IMR-90 (cell line): ENCODE data around the gene EIF4EBP2. TPM values are rescaled to one million over a fixed set of nuclear protein-coding genes. Genes with fewer than 3 reads are reported as not detected.
A peak's percentile ranks its signal among the peaks of the same experiment; 100 is the strongest.

Experiments used
- ATAC-seq: fragments of 200-7000 bp; cut with Tn5 transposase; 2 replicates; pipeline ENCODE4 v1.9.1; 2020; ENCODE audit warnings: low read depth, mild to moderate bottlenecking, moderate library complexity
- BruUV-seq: library from RNA; stranded (reverse); fragments of 400-500 nt; replicated peaks from 2 replicates; lab custom pipeline; 2021; lab: Mats Ljungman, UMichigan
- CTCF ChIA-PET: fragments of 300-600 bp; formaldehyde crosslinking; extraction: SDS; loops from one replicate; lab custom pipeline; 2021; ENCODE audit warnings: antibody characterized with exemption; lab: Yijun Ruan, JAX
- POLR2A ChIA-PET: fragments of 300-600 bp; sonication (Branson Sonifier 250); formaldehyde crosslinking; loops from one replicate; lab custom pipeline; 2022; ENCODE audit warnings: antibody characterized with exemption; ENCODE audit not compliant: unreplicated experiment; lab: Charles Lee
- DNase-seq: peaks from one replicate; pipeline ENCODE4 v3.0.0; 2013
- H2AFZ ChIP-seq: replicated peaks from 2 replicates; pipeline ENCODE3; 2013; ENCODE audit warnings: low read length, mild to moderate bottlenecking; ENCODE audit not compliant: poor library complexity
- H2AK5ac ChIP-seq: 2 replicates; pipeline ENCODE4 v1.6.1; 2013; ENCODE audit warnings: low read depth, low read length, inconsistent platforms
- H2AK9ac ChIP-seq: replicated peaks from 2 replicates; pipeline ENCODE3; 2013; ENCODE audit warnings: mild to moderate bottlenecking, low read depth, low read length, moderate library complexity; ENCODE audit not compliant: poor library complexity
- H2BK120ac ChIP-seq: 2 replicates; pipeline ENCODE4 v1.6.1; 2013; ENCODE audit warnings: low read depth, low read length, inconsistent platforms
- H2BK15ac ChIP-seq: 3 replicates; pipeline ENCODE4 v1.6.1; 2013; ENCODE audit warnings: low read depth, low read length, inconsistent platforms
- H2BK20ac ChIP-seq: 2 replicates; pipeline ENCODE4 v1.6.1; 2013; ENCODE audit warnings: low read depth, mild to moderate bottlenecking, inconsistent platforms, low read length, moderate library complexity
- H2BK5ac ChIP-seq: 2 replicates; pipeline ENCODE4 v1.6.1; 2013; ENCODE audit warnings: mild to moderate bottlenecking, low read depth, low read length, inconsistent platforms; ENCODE audit not compliant: poor library complexity, severe bottlenecking
- H3K14ac ChIP-seq: replicated peaks from 2 replicates; pipeline ENCODE4 v1.6.1; 2013; ENCODE audit warnings: low read depth, low read length, inconsistent platforms
- H3K18ac ChIP-seq: 2 replicates; pipeline ENCODE4 v1.6.1; 2013; ENCODE audit warnings: low read depth, low read length, control low read depth
- H3K23ac ChIP-seq: 2 replicates; pipeline ENCODE4 v1.6.1; 2013; ENCODE audit warnings: low read depth, low read length, inconsistent platforms
- H3K27ac ChIP-seq: 2 replicates; pipeline ENCODE4 v1.5.1; 2013; ENCODE audit warnings: mild to moderate bottlenecking, control low read depth, low read length; ENCODE audit not compliant: insufficient read depth
- H3K27me3 ChIP-seq: 2 replicates; pipeline ENCODE4 v1.6.1; 2013; ENCODE audit warnings: low read length; ENCODE audit not compliant: control insufficient read depth, insufficient read depth
- H3K36me3 ChIP-seq: 2 replicates; pipeline ENCODE4 v1.6.1; 2013; ENCODE audit warnings: low read length, mixed read lengths; ENCODE audit not compliant: control insufficient read depth, insufficient read depth
- H3K4ac ChIP-seq: 2 replicates; pipeline ENCODE4 v1.6.1; 2013; ENCODE audit warnings: low read depth, low read length, inconsistent platforms
- H3K4me1 ChIP-seq: 2 replicates; pipeline ENCODE4 v1.6.1; 2013; ENCODE audit warnings: low read length, mixed read lengths; ENCODE audit not compliant: control insufficient read depth, insufficient read depth
- H3K4me2 ChIP-seq: 2 replicates; pipeline ENCODE4 v1.6.1; 2013; ENCODE audit warnings: low read depth, mild to moderate bottlenecking, control low read depth, low read length, moderate library complexity
- H3K4me3 ChIP-seq: 2 replicates; pipeline ENCODE4 v1.5.1; 2013; ENCODE audit warnings: low read depth, mild to moderate bottlenecking, control low read depth, low read length, moderate library complexity; ENCODE audit not compliant: insufficient read depth
- H3K56ac ChIP-seq: 2 replicates; pipeline ENCODE4 v1.6.1; 2013; ENCODE audit warnings: low read length, inconsistent platforms; ENCODE audit not compliant: insufficient read depth; ENCODE audit errors: extremely low read depth
- H3K79me1 ChIP-seq, 2 experiments: 2 replicates each; pipeline ENCODE4 v1.6.1; 2013; ENCODE audit warnings: low read length in 2 of 2, inconsistent platforms in 1 of 2, low read depth in 1 of 2
- H3K9ac ChIP-seq: 2 replicates; pipeline ENCODE4 v1.6.1; 2013; ENCODE audit warnings: low read depth, low read length, control low read depth
- H3K9me1 ChIP-seq: 2 replicates; pipeline ENCODE4 v1.6.1; 2013; ENCODE audit warnings: low read length, inconsistent platforms; ENCODE audit not compliant: insufficient read depth
- H3K9me3 ChIP-seq: 2 replicates; pipeline ENCODE4 v1.6.1; 2013; ENCODE audit warnings: low read length; ENCODE audit not compliant: control insufficient read depth, insufficient read depth
- H4K20me1 ChIP-seq: 2 replicates; pipeline ENCODE4 v1.6.1; 2013; ENCODE audit warnings: low read length, inconsistent platforms; ENCODE audit not compliant: insufficient read depth
- H4K5ac ChIP-seq: 2 replicates; pipeline ENCODE4 v1.6.1; 2013; ENCODE audit warnings: mild to moderate bottlenecking, low read depth, low read length, control low read depth
- H4K8ac ChIP-seq, 2 experiments: 2 replicates each; pipeline ENCODE4 v1.6.1; 2013; ENCODE audit warnings: low read depth in 2 of 2, low read length in 2 of 2, control low read depth in 1 of 2, inconsistent platforms in 1 of 2
- H4K91ac ChIP-seq: 2 replicates; pipeline ENCODE4 v1.6.1; 2013; ENCODE audit warnings: low read depth, low read length, inconsistent platforms; ENCODE audit not compliant: insufficient read depth
- BHLHE40 ChIP-seq: fragments of 150-350 bp; IDR thresholded peaks from 2 replicates; pipeline ENCODE4 v1.6.1; 2016; ENCODE audit warnings: mild to moderate bottlenecking, low read depth, low read length
- MXI1 ChIP-seq: IDR thresholded peaks from 2 replicates; pipeline ENCODE4 v1.6.1; 2012; ENCODE audit warnings: low read depth, mild to moderate bottlenecking, low read length, moderate library complexity, borderline replicate concordance
- WGBS, 2 experiments: methylation state at CpG; one replicate each; pipeline versions ENCODE4 v1.1.5 to v1.1.7; 2013; ENCODE audit warnings: missing lambda C conversion rate in 2 of 2; ENCODE audit not compliant: insufficient read length in 1 of 2; ENCODE audit errors: extremely low coverage in 2 of 2; 5-methylcytosine and 5-hydroxymethylcytosine counted together
- dilution Hi-C: fragments of 300-500 bp; cut with HindIII; formaldehyde crosslinking; loops from one replicate; pipeline ENCODE4 v1.14.3; 2018; ENCODE audit warnings: low sequenced_read_pairs; ENCODE audit not compliant: unreplicated experiment
- in situ Hi-C: fragments of 300-500 bp; cut with MboI; formaldehyde crosslinking; loops from 3 replicates; pipeline ENCODE4 v1.14.3; 2019; ENCODE audit warnings: low sequenced_read_pairs, inconsistent platforms, mixed read lengths
- intact Hi-C: fragments of 100-400 bp; cut with micrococcal nuclease; formaldehyde crosslinking; loops from 2 replicates; pipeline ENCODE4 v1.10.0; 2022
- polyA plus RNA-seq, 3 experiments: library from polyadenylated mRNA; depleted of rRNA; stranded (reverse); fragments of >200 nt; gene quantifications; 2 replicates each; pipeline ENCODE4 v1.2.3, GENCODE V29; 2012; ENCODE audit warnings: low replicate concordance in 1 of 3
- total RNA-seq: library from RNA; depleted of rRNA; stranded (reverse); fragments of >200 nt; gene quantifications from 2 replicates; pipeline ENCODE4 v1.2.3, GENCODE V29; 2012; rRNA removed
- TF ChIP-seq, protein P1 (sequence below): fragments of 150-350 bp; IDR thresholded peaks from 2 replicates; pipeline ENCODE4 v1.6.1; 2017; ENCODE audit warnings: mild to moderate bottlenecking, antibody characterized with exemption, low read length, low read depth

Gene EIF4EBP2
- total and polyA plus RNA-seq, 2 of the 4 experiments (the other 2 are of a cell fraction) = 13.7 to 15.6 TPM

DNA sequence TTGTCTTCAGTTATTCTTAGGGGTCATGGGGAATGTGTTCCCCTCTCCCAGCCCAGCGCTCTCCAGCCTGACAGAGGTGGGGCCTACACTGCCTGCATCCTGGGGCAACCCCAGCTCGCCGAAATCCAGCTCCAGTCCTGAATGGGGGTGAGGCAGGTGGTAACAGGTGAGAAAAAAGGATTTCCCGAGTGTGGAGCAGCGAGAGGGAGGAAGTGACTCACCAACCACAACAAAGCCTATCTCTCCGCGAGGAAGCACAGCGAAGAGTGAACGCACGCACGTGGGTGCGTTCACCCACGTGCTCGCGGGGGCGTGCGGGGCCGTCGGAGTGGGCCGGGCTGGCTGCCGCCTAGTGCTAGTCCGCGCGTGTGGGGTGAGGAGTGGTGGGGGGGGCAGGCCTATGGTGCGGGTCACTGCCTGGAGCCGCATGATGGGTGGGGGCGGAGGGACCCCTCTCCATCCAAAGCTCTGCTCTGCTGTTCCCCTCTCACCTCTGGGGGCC lies 73.8 kb downstream of the EIF4EBP2 start:
- Histone ChIP-seq H3K27me3 (peaks cover 83% of the 10 kb centered on the region), H3K36me3 (no peaks in the 10 kb centered on the region), H2AFZ (peak overlapping the region; percentile 86), H4K8ac (no peak overlapping the region), H4K20me1 (no peaks in the 10 kb centered on the region), H3K4me3 (no peak overlapping the region), H3K23ac (no peak overlapping the region), H3K18ac (no peak overlapping the region), H2BK15ac (no peak overlapping the region), H4K5ac (no peak overlapping the region), H3K4me1 (no peaks in the 10 kb centered on the region), H3K4me2 (no peak overlapping the region), H3K27ac (no peak overlapping the region), H3K9ac (no peak overlapping the region), H3K9me3 (no peaks in the 10 kb centered on the region), H3K56ac (no peak overlapping the region), H2BK120ac (no peak overlapping the region), H3K14ac (no peak overlapping the region), H2BK20ac (no peak overlapping the region), H3K4ac (no peak overlapping the region), H2BK5ac (no peak overlapping the region), H2AK9ac (peak overlapping the region; percentile 40), H4K91ac (no peak overlapping the region), H2AK5ac (no peak overlapping the region), H3K9me1 (no peaks in the 10 kb centered on the region), H3K79me1 (no peaks in the 10 kb centered on the region)
- CTCF ChIA-PET = no interaction called here
- in situ Hi-C loops (no loop called here), intact Hi-C loops (no loop called here), dilution Hi-C loops (no loop called here)
- no CpG with 5 or more reads among the region's 27 CpGs for WGBS, 2 experiments
- POLR2A ChIA-PET = no interaction called here
- peak; percentile 18 for DNase-seq
- TF ChIP-seq MXI1 (no peak), BHLHE40 (peak; percentile 59)
- TF ChIP-seq, protein P1, sequence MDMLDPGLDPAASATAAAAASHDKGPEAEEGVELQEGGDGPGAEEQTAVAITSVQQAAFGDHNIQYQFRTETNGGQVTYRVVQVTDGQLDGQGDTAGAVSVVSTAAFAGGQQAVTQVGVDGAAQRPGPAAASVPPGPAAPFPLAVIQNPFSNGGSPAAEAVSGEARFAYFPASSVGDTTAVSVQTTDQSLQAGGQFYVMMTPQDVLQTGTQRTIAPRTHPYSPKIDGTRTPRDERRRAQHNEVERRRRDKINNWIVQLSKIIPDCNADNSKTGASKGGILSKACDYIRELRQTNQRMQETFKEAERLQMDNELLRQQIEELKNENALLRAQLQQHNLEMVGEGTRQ = peak; percentile 27; the same call in 1 of the 2 replicates
- BruUV-seq = no TSS peak
- no peak for ATAC-seq

Other genes with a start within 250 kb of the EIF4EBP2 start
- 161 and 272 TPM in 2 replicates for gene SAR1A, start 233.6 kb upstream of the EIF4EBP2 start, total RNA-seq
- 45.8 and 56.9 TPM in 2 replicates for gene SAR1A, start 233.6 kb upstream of the EIF4EBP2 start, polyA plus RNA-seq (2012; rRNA removed)
- gene PPA1, start 170.7 kb upstream of the EIF4EBP2 start, total RNA-seq = 102 and 211 TPM in 2 replicates
- 69.4 and 78.6 TPM in 2 replicates for gene PPA1, start 170.7 kb upstream of the EIF4EBP2 start, polyA plus RNA-seq (2012; rRNA removed)
- gene NPFFR1, start 120.1 kb upstream of the EIF4EBP2 start, total RNA-seq = not detected in 2 replicates
- not detected in 2 replicates for gene NPFFR1, start 120.1 kb upstream of the EIF4EBP2 start, polyA plus RNA-seq (2012; rRNA removed)
- 6.9 and 9.5 TPM in 2 replicates for gene LRRC20, start 21.5 kb upstream of the EIF4EBP2 start, total RNA-seq
- 11.5 and 12.4 TPM in 2 replicates for gene LRRC20, start 21.5 kb upstream of the EIF4EBP2 start, polyA plus RNA-seq (2012; rRNA removed)
- gene NODAL, start 37.5 kb downstream of the EIF4EBP2 start, total RNA-seq = not detected in 2 replicates
- not detected in 2 replicates for gene NODAL, start 37.5 kb downstream of the EIF4EBP2 start, polyA plus RNA-seq (2012; rRNA removed)
- gene PALD1, start 74.6 kb downstream of the EIF4EBP2 start, total RNA-seq = under 0.01 and 0.18 TPM in 2 replicates
- 0.12 and 0.14 TPM in 2 replicates for gene PALD1, start 74.6 kb downstream of the EIF4EBP2 start, polyA plus RNA-seq (2012; rRNA removed)
- gene PRF1, start 198.6 kb downstream of the EIF4EBP2 start, total RNA-seq = not detected in 2 replicates
- gene PRF1, start 198.6 kb downstream of the EIF4EBP2 start, polyA plus RNA-seq (2012; rRNA removed) = not detected in 2 replicates